Neural cell (in vitro differentiated cells): ENCODE results near the gene S100G. TPM values are rescaled to one million over a fixed set of nuclear protein-coding genes. Genes with fewer than 3 reads are reported as not detected.

Experiments used
- H2AFZ ChIP-seq: fragments of 200-600, 300-800 bp; sonication (generic), shearing (Covaris generic); 2 replicates; pipeline ENCODE4 v1.6.0; 2014; ENCODE audit warnings: low read depth, mild to moderate bottlenecking, antibody characterized with exemption, low read length, moderate library complexity
- H3F3A ChIP-seq: fragments of 200-600 bp; shearing (Covaris generic); 2 replicates; pipeline ENCODE4 v1.6.1; 2016; ENCODE audit warnings: mild to moderate bottlenecking, moderate library complexity, mixed read lengths, antibody characterized with exemption, low read length; ENCODE audit not compliant: insufficient read depth, poor library complexity, severe bottlenecking
- H3K27ac ChIP-seq: fragments of 200-600, 300-800 bp; sonication (generic), shearing (Covaris generic); 2 replicates; pipeline ENCODE4 v1.5.1; 2014; ENCODE audit warnings: mild to moderate bottlenecking, low read length, moderate library complexity
- H3K27me3 ChIP-seq: fragments of 300-800, 200-600 bp; sonication (generic), shearing (Covaris generic); 2 replicates; pipeline ENCODE4 v1.6.0; 2014; ENCODE audit warnings: mild to moderate bottlenecking, low read depth, low read length, moderate library complexity; ENCODE audit not compliant: insufficient read depth
- H3K36me3 ChIP-seq: fragments of 300-800, 200-600 bp; sonication (generic), shearing (Covaris generic); 2 replicates; pipeline ENCODE4 v1.5.1; 2014; ENCODE audit warnings: mild to moderate bottlenecking, antibody characterized with exemption, low read length, moderate library complexity; ENCODE audit not compliant: insufficient read depth
- H3K4me2 ChIP-seq: fragments of 300-800, 200-600 bp; sonication (generic), shearing (Covaris generic); 2 replicates; pipeline ENCODE4 v1.6.0; 2014; ENCODE audit warnings: mild to moderate bottlenecking, low read length
- H3K4me3 ChIP-seq: fragments of 300-800, 200-600 bp; sonication (generic), shearing (Covaris generic); 2 replicates; pipeline ENCODE4 v1.5.1; 2014; ENCODE audit warnings: mild to moderate bottlenecking, low read length, moderate library complexity
- H3K79me2 ChIP-seq: fragments of 200-600 bp; shearing (Covaris generic); replicated peaks from 2 replicates; pipeline ENCODE4 v1.6.0; 2014; ENCODE audit warnings: mild to moderate bottlenecking, low read length, moderate library complexity; ENCODE audit not compliant: insufficient read depth
- H3K9ac ChIP-seq: fragments of 300-800, 200-600 bp; sonication (generic), shearing (Covaris generic); 2 replicates; pipeline ENCODE4 v1.6.1; 2016; ENCODE audit warnings: mild to moderate bottlenecking, low read length, mixed read lengths
- H3K9me2 ChIP-seq: fragments of 200-600 bp; shearing (Covaris generic); 2 replicates; pipeline ENCODE4 v1.6.1; 2016; ENCODE audit warnings: mild to moderate bottlenecking, low read length, mixed read lengths; ENCODE audit not compliant: insufficient read depth
- H3K9me3 ChIP-seq: fragments of 200-600, 300-800 bp; sonication (generic), shearing (Covaris generic); 2 replicates; pipeline ENCODE4 v1.6.1; 2016; ENCODE audit warnings: mild to moderate bottlenecking, mixed run types, low read length, moderate library complexity, mixed read lengths
- H4K20me1 ChIP-seq: fragments of 200-600 bp; shearing (Covaris generic); 2 replicates; pipeline ENCODE4 v1.6.1; 2016; ENCODE audit warnings: mild to moderate bottlenecking, mixed run types; ENCODE audit not compliant: insufficient read depth
- EP300 ChIP-seq: fragments of 450-650 bp; conservative IDR thresholded peaks from 2 replicates; pipeline ENCODE4 v1.6.1; 2014; ENCODE audit warnings: antibody characterized with exemption, mild to moderate bottlenecking, moderate library complexity; ENCODE audit not compliant: poor library complexity, severe bottlenecking
- EZH2 ChIP-seq: fragments of 200-600, 300-800 bp; shearing (Covaris generic), sonication (generic); IDR thresholded peaks from 2 replicates; pipeline ENCODE4 v1.6.1; 2014; ENCODE audit warnings: antibody characterized with exemption, low read length, borderline replicate concordance, mild to moderate bottlenecking; ENCODE audit not compliant: insufficient read depth, poor library complexity, severe bottlenecking
- MXI1 ChIP-seq: fragments of 450-650 bp; conservative IDR thresholded peaks from 2 replicates; pipeline ENCODE4 v1.6.1; 2014; ENCODE audit warnings: antibody characterized with exemption, mild to moderate bottlenecking; ENCODE audit not compliant: poor library complexity, severe bottlenecking
- POLR2AphosphoS5 ChIP-seq: IDR thresholded peaks from 2 replicates; pipeline ENCODE4 v1.6.1; 2012
- RAD21 ChIP-seq: fragments of 450-650 bp; conservative IDR thresholded peaks from 2 replicates; pipeline ENCODE4 v1.6.1; 2014; ENCODE audit warnings: antibody characterized with exemption, mild to moderate bottlenecking, moderate library complexity
- SMC3 ChIP-seq: fragments of 450-650 bp; conservative IDR thresholded peaks from 2 replicates; pipeline ENCODE4 v1.6.1; 2014; ENCODE audit warnings: antibody characterized with exemption, mild to moderate bottlenecking, moderate library complexity; ENCODE audit not compliant: poor library complexity
- TAF1 ChIP-seq: IDR thresholded peaks from 2 replicates; pipeline ENCODE4 v1.6.1; 2012; ENCODE audit warnings: low read depth
- polyA plus RNA-seq: library from polyadenylated mRNA; depleted of rRNA; stranded (reverse); fragments of >200 nt; gene quantifications from 2 replicates; pipeline ENCODE4 v1.2.3, GENCODE V29; 2014
- TF ChIP-seq, protein P1 (sequence below): fragments of 450-650 bp; IDR thresholded peaks from 2 replicates; pipeline ENCODE4 v1.5.1; 2014; ENCODE audit warnings: antibody characterized with exemption, mild to moderate bottlenecking, moderate library complexity; ENCODE audit not compliant: poor library complexity, severe bottlenecking
- TF ChIP-seq, protein P2 (sequence below): IDR thresholded peaks from 2 replicates; pipeline ENCODE4 v1.6.1; 2012; ENCODE audit warnings: borderline replicate concordance

S100G gene
- polyA plus RNA-seq, 1 donor from 2014 or later = not detected

DNA sequence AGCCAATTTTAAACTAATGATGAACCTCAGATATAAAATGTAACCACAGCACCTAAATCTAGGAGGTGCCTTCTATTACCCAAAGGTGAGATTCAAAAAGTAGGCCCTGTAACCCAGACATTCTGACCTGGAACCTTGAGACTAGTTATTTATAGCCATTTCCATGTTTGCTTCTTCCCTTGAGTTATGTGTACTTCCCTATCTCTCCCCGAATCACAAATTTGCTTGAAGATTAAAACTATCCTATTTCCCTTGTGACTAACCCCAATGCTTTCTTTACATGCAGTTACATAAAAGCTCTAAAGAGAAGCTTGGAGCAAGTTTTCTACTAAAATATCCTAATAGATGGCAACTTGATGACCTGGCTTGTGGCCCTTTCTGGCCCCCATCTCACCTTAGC is 32.6 kb upstream of the S100G start:
- Histone ChIP-seq H3K27me3 (no peaks in the 10 kb centered on the region), H3K79me2 (no peaks in the 10 kb centered on the region), H3K36me3 (no peaks in the 10 kb centered on the region), H3K9me2 (no peaks in the 10 kb centered on the region), H3K4me3 (no peak overlapping the region), H3K27ac (no peak overlapping the region), H2AFZ (no peak overlapping the region), H3K9ac (no peak overlapping the region), H4K20me1 (no peaks in the 10 kb centered on the region), H3K4me2 (no peak overlapping the region), H3F3A (no peaks in the 10 kb centered on the region), H3K9me3 (no peaks in the 10 kb centered on the region)
- TF ChIP-seq TAF1 (no peak), EZH2 (no peak), EP300 (no peak), RAD21 (no peak), SMC3 (no peak), MXI1 (no peak), POLR2AphosphoS5 (no peak)
- TF ChIP-seq, protein P1, sequence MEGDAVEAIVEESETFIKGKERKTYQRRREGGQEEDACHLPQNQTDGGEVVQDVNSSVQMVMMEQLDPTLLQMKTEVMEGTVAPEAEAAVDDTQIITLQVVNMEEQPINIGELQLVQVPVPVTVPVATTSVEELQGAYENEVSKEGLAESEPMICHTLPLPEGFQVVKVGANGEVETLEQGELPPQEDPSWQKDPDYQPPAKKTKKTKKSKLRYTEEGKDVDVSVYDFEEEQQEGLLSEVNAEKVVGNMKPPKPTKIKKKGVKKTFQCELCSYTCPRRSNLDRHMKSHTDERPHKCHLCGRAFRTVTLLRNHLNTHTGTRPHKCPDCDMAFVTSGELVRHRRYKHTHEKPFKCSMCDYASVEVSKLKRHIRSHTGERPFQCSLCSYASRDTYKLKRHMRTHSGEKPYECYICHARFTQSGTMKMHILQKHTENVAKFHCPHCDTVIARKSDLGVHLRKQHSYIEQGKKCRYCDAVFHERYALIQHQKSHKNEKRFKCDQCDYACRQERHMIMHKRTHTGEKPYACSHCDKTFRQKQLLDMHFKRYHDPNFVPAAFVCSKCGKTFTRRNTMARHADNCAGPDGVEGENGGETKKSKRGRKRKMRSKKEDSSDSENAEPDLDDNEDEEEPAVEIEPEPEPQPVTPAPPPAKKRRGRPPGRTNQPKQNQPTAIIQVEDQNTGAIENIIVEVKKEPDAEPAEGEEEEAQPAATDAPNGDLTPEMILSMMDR = no peak
- TF ChIP-seq, protein P2, sequence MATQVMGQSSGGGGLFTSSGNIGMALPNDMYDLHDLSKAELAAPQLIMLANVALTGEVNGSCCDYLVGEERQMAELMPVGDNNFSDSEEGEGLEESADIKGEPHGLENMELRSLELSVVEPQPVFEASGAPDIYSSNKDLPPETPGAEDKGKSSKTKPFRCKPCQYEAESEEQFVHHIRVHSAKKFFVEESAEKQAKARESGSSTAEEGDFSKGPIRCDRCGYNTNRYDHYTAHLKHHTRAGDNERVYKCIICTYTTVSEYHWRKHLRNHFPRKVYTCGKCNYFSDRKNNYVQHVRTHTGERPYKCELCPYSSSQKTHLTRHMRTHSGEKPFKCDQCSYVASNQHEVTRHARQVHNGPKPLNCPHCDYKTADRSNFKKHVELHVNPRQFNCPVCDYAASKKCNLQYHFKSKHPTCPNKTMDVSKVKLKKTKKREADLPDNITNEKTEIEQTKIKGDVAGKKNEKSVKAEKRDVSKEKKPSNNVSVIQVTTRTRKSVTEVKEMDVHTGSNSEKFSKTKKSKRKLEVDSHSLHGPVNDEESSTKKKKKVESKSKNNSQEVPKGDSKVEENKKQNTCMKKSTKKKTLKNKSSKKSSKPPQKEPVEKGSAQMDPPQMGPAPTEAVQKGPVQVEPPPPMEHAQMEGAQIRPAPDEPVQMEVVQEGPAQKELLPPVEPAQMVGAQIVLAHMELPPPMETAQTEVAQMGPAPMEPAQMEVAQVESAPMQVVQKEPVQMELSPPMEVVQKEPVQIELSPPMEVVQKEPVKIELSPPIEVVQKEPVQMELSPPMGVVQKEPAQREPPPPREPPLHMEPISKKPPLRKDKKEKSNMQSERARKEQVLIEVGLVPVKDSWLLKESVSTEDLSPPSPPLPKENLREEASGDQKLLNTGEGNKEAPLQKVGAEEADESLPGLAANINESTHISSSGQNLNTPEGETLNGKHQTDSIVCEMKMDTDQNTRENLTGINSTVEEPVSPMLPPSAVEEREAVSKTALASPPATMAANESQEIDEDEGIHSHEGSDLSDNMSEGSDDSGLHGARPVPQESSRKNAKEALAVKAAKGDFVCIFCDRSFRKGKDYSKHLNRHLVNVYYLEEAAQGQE = no peak

DNA sequence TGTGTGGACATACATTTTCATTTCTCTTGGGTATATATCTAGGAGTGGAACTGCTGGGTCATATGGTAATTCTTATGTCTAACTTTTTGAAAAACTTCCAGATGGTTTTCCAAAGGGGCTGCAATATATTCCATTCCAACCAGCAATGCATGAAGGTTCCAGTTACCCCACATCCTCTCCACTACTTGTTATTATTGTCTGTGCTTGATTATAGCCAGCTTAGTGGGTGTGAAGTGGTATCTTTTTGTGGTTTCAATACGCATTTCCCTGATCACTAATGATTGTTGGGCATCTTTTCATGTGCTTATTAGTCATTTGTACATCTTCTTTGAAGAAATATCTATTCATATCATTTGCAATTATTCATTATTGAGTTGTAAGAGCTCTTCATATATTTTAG is 31.5 kb upstream of the S100G start:
- no peak overlapping the region for H3K4me3 ChIP-seq
- no peaks in the 10 kb centered on the region for H3K27me3 ChIP-seq
- H3K9ac ChIP-seq = no peak overlapping the region
- H4K20me1 ChIP-seq = no peaks in the 10 kb centered on the region
- no peaks in the 10 kb centered on the region for H3K36me3 ChIP-seq
- TF ChIP-seq POLR2AphosphoS5 = no peak
- TF ChIP-seq, protein P1 = no peak
- no peak for TF ChIP-seq SMC3
- TF ChIP-seq, protein P2 = no peak
- no peak for TF ChIP-seq MXI1
- no peak for TF ChIP-seq EP300
- TF ChIP-seq RAD21 = no peak
- no peak for TF ChIP-seq EZH2
- no peak for TF ChIP-seq TAF1
- H2AFZ ChIP-seq = no peak overlapping the region
- no peak overlapping the region for H3K27ac ChIP-seq
- no peak overlapping the region for H3K4me2 ChIP-seq
- H3F3A ChIP-seq = no peaks in the 10 kb centered on the region
- no peaks in the 10 kb centered on the region for H3K79me2 ChIP-seq
- no peaks in the 10 kb centered on the region for H3K9me3 ChIP-seq
- H3K9me2 ChIP-seq = no peaks in the 10 kb centered on the region
